ENCODE measurements around the gene ARHGEF4. TPM values are rescaled to one million over a fixed set of nuclear protein-coding genes. Genes with fewer than 3 reads are reported as not detected.

The ARHGEF4 gene
- 1 to 10 TPM; 1.8 to 5.2 (median 2.9) TPM for total RNA-seq
- 2.8 TPM for polyA plus RNA-seq
- long read RNA-seq, donor 1, partial matches to known transcripts: 4 of 9 reads
- long read RNA-seq, donor 1, other reads (novel, unspliced or antisense): 5 of 9 reads
- long read RNA-seq, donor 2, partial matches to known transcripts: 3 of 10 reads
- long read RNA-seq, donor 2, other reads (novel, unspliced or antisense): 7 of 10 reads
- long read RNA-seq, donor 3, partial matches to known transcripts: 2 of 2 reads
- long read RNA-seq, donor 3, other reads (novel, unspliced or antisense): 0 of 2 reads
- long read RNA-seq, donor 4, partial matches to known transcripts: 4 of 13 reads
- long read RNA-seq, donor 4, other reads (novel, unspliced or antisense): 9 of 13 reads

DNA sequence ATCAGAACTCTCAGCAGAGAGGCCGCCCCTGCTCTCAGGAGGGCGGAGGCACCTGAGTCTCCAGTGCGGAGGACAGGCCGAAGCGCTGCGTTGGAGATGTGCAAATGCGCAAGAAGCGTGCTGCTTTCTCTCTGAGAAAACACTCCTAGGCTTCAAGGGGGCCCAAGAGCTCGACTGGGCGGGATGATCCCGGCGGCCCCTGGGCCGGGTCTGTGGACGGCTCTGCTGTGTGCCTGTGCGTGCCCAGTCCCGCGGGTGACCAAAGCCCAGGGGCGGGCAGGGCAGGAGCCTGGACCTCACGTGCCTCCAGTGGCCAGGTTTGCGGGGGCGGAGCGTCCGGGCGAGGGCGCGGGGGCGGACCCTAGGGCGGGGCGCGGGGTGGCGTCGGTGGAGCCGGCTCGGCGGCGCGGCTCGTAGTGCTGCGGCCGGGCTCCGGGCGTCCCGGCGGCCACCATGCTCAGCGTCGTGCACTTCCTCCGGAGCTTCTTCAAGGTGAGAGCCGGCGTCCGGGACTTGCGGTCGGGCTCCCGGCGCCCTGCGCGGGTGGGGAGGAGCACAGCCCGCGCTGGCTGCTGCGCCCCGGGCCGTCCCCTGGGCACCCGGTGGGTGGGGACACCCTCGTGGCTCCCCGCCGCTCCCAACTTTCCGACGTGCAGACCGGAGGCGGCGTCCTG is at the start of gene ARHGEF4:
TSS of gene ARHGEF4 (plus strand) at position 414 of the 674 bp plus-strand sequence. CDS start at position 454, 40 bp downstream.
- 5% methylated on average over 70 of the region's 70 CpGs for WGBS
- no peak within 1 kb of the TSS for H3K27ac ChIP-seq (ENCODE audit: low read length)
- no peaks in the 10 kb centered on the region for H3K27me3 ChIP-seq (ENCODE audit: control insufficient read depth, insufficient read depth)
- no peaks in the 10 kb centered on the region for H3K4me1 ChIP-seq (ENCODE audit: control insufficient read depth, insufficient read depth, low read length)
- ATAC-seq: peak; percentile 66 to 67
- DNase-seq: peak in 1 of 3 donors; percentile 66
- intact Hi-C loops (cut with DNase I): no loop called here
- no peaks in the 10 kb centered on the region for H3K9me3 ChIP-seq (ENCODE audit: control insufficient read depth, low read length)
- peak within 1 kb of the TSS; percentile 43 for H3K4me3 ChIP-seq (ENCODE audit: low read length)

GRCh38 chr2:130787841-130788240 is 48.9 kb upstream of the ARHGEF4 start:
- 86% methylated on average over 17 of the region's 17 CpGs for WGBS
- no peak for DNase-seq
- H3K4me1 ChIP-seq (ENCODE audit: control insufficient read depth, insufficient read depth, low read length): no peaks in the 10 kb centered on the region
- ATAC-seq: no peak
- H3K27me3 ChIP-seq (ENCODE audit: control insufficient read depth, insufficient read depth): no peaks in the 10 kb centered on the region
- H3K4me3 ChIP-seq (ENCODE audit: low read length): no peak overlapping the region
- no peaks in the 10 kb centered on the region for H3K9me3 ChIP-seq (ENCODE audit: control insufficient read depth, low read length)
- intact Hi-C loops (cut with DNase I): no loop called here
- H3K27ac ChIP-seq (ENCODE audit: low read length): no peak overlapping the region

GRCh38 chr2:130790312-130790711 is 46.4 kb upstream of the ARHGEF4 start:
- 86% methylated on average over 2 of the region's 2 CpGs for WGBS
- Histone ChIP-seq H3K4me1 (ENCODE audit: control insufficient read depth, insufficient read depth, low read length) (no peaks in the 10 kb centered on the region), H3K27me3 (ENCODE audit: control insufficient read depth, insufficient read depth) (no peaks in the 10 kb centered on the region), H3K9me3 (ENCODE audit: control insufficient read depth, low read length) (no peaks in the 10 kb centered on the region), H3K27ac (ENCODE audit: low read length) (no peak overlapping the region), H3K4me3 (ENCODE audit: low read length) (no peak overlapping the region)
- intact Hi-C loops (cut with DNase I): no loop called here
- no peak for DNase-seq
- ATAC-seq: no peak

DNA sequence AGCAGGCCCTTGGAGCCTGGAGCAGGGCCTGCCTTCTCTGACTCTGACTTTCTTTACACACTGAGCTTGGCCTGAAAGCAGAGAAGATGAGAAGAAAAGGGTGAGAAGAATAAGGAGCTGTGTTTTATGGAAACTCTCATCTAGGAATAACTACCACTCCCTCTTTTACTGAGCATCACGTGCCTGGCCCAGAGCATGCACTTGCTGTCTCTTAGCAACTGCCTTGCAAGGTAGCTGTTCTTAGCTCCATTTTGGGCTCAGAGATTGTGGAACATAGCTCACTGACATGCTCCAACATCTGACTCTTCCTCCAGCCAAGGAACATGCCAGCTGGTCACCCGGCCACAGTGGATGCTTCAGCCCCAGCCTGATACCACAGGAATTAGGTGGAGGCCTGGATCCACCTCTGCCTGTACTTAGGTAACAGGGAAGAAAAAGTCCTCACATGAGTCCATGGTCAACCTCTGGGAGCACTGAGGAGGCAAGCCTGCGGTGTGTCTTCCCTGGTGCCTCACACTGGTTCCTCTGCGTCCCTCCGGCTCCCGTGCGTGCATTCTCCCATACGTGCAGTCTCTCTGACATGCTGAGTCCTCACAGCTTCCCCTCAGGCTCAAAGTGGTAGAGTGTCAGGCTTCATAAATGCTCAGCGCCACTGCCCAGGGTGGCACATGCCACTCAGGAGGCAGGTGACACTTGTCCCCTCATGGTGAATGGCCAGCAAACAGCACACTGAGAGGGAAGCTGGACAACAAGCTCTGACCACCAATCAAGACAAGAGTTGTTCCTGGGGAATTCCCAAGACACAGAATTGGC is 45.7 kb upstream of the ARHGEF4 start:
- Histone ChIP-seq H3K4me3 (ENCODE audit: low read length) (no peak overlapping the region), H3K27me3 (ENCODE audit: control insufficient read depth, insufficient read depth) (no peaks in the 10 kb centered on the region), H3K9me3 (ENCODE audit: control insufficient read depth, low read length) (no peaks in the 10 kb centered on the region), H3K27ac (ENCODE audit: low read length) (no peak overlapping the region), H3K4me1 (ENCODE audit: control insufficient read depth, insufficient read depth, low read length) (no peaks in the 10 kb centered on the region)
- 83% methylated on average over 9 of the region's 9 CpGs for WGBS
- no peak for ATAC-seq
- intact Hi-C loops (cut with DNase I): no loop called here
- no peak for DNase-seq

- Histone ChIP-seq H3K27me3 (ENCODE audit: control insufficient read depth, insufficient read depth) (no peaks in the 10 kb centered on the region), H3K4me1 (ENCODE audit: control insufficient read depth, insufficient read depth, low read length) (no peaks in the 10 kb centered on the region), H3K4me3 (ENCODE audit: low read length) (no peak overlapping the region), H3K27ac (ENCODE audit: low read length) (no peak overlapping the region), H3K9me3 (ENCODE audit: control insufficient read depth, low read length) (no peaks in the 10 kb centered on the region)
- 48% methylated on average over 4 of the region's 4 CpGs for whole genome bisulfite sequencing
- intact Hi-C loops (cut with DNase I): no loop called here
- ATAC-seq (no peak), DNase-seq (no peak)
Observed at GRCh38 chr2:130791617-130791939, 45.1 kb upstream of the ARHGEF4 start.

DNA sequence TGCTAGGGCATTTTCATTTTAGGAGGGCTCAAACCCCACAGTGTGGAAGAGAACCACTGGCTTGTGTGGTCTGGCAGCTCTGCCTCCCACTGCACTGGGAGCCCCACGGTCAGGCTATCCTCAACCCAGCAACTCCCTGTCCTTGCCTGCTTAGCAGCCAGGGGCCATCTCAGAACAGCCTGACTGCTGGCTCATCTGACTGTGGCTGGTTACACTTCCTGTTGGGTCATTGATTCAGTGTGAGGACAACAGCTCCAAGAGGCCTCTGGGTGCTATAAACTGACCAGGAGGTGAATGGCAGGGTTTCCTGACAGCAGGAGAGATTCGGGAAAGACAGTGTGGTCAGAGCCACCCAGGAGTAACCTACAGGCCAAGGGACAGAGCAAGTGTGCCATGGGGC is 41.3 kb upstream of the ARHGEF4 start:
- Histone ChIP-seq H3K9me3 (ENCODE audit: control insufficient read depth, low read length) (no peaks in the 10 kb centered on the region), H3K4me1 (ENCODE audit: control insufficient read depth, insufficient read depth, low read length) (no peaks in the 10 kb centered on the region), H3K4me3 (ENCODE audit: low read length) (no peak overlapping the region), H3K27me3 (ENCODE audit: control insufficient read depth, insufficient read depth) (no peaks in the 10 kb centered on the region), H3K27ac (ENCODE audit: low read length) (no peak overlapping the region)
- intact Hi-C loops (cut with DNase I): loop anchor here (5.0 kb wide), 3 partner anchors 77 to 127 kb away; no protein-coding TSS in a partner anchor
- ATAC-seq (no peak), DNase-seq (no peak)
- WGBS: 58% methylated on average over 2 of the region's 2 CpGs

DNA sequence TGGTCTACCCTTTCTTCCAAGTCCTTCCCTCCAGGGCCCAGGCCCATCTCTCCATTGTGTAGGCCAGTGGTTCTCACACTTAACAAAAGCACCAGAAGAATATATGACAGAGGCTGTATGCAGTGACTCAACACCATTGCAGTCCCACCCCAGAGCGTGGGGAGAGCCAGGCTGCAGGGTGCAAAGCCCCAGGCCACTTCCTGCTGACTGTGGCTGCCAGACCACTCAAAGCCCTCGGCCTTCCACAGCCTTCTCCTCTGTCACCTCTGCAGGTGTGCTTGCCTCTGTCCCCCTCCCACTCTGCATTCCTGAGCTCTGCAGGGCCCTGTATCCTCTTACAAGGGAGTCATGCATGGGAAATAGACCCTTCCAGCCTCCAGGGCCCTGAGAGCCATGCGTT is 40.4 kb upstream of the ARHGEF4 start:
- intact Hi-C loops (cut with DNase I): loop anchor here (2.0 to 5.0 kb wide), 4 partner anchors 76 to 126 kb away; no protein-coding TSS in a partner anchor
- no peak for DNase-seq
- H3K27me3 ChIP-seq (ENCODE audit: control insufficient read depth, insufficient read depth): no peaks in the 10 kb centered on the region
- no peaks in the 10 kb centered on the region for H3K4me1 ChIP-seq (ENCODE audit: control insufficient read depth, insufficient read depth, low read length)
- no peak overlapping the region for H3K27ac ChIP-seq (ENCODE audit: low read length)
- H3K4me3 ChIP-seq (ENCODE audit: low read length): no peak overlapping the region
- no peaks in the 10 kb centered on the region for H3K9me3 ChIP-seq (ENCODE audit: control insufficient read depth, low read length)
- ATAC-seq: no peak
- 72% methylated on average over 3 of the region's 3 CpGs for WGBS

DNA sequence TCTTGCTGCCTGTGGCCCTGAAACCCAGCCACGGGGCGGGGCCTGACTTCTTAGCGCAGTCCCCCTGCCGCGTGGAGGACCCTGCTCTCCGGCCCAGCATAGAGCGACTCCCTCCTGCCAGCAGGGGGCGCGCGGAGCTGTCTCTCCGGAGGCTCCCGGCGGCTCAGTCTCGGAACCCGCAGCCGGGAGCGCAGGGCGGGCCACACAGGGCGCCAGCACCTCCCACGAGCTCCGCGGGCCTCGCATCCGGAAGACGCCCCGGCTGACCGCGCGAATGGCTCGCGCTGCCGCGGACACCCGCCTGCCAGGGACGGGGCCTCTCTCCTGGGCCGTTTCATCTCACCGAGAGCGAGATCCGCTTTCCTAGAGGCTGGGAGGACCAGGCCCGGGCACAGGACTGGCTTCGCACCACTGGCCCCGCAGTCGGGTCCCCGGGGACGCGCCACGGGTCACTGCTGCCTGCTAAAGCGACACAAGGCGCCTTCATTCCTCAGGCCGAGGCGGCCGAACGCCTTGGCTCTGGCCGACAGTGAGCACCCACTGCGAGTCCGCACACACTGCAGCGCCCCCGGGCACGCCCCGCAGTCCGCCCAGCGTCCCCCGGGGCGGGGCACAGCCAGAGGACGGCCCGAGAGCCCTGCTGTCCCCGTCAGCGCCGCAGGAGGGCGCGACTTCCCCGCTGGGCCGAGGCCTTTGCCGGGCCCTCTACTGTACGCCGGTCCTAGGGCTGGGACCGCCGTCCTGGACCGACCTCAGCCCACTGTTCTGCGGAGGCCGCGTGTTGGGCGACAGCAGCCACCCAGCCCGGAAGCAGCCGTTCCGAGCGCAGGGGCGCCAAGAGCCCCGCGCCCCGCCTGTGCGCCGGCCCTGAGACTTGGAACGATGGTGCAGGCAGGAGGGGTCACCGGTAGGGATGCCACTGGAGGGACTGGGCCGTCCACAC is 39.0 kb upstream of the ARHGEF4 start:
- DNase-seq (peak; percentile 94 to 97 (median 96)), ATAC-seq (peak; percentile 97 to 98)
- H3K27me3 ChIP-seq (ENCODE audit: control insufficient read depth, insufficient read depth): no peaks in the 10 kb centered on the region
- no peaks in the 10 kb centered on the region for H3K4me1 ChIP-seq (ENCODE audit: control insufficient read depth, insufficient read depth, low read length)
- intact Hi-C loops (cut with DNase I): loop anchor here (2.0 to 5.0 kb wide), 4 partner anchors 75 to 125 kb away; no protein-coding TSS in a partner anchor
- no peaks in the 10 kb centered on the region for H3K9me3 ChIP-seq (ENCODE audit: control insufficient read depth, low read length)
- H3K4me3 ChIP-seq (ENCODE audit: low read length): peak overlapping the region; percentile 61
- H3K27ac ChIP-seq (ENCODE audit: low read length): peak overlapping the region; percentile 38
- under 1% methylated on average over 96 of the region's 96 CpGs for WGBS

- H3K27me3 ChIP-seq (ENCODE audit: control insufficient read depth, insufficient read depth): no peaks in the 10 kb centered on the region
- peak overlapping the region; percentile 61 for H3K4me3 ChIP-seq (ENCODE audit: low read length)
- DNase-seq (peak; percentile 48 to 80 (median 77)), ATAC-seq (peak; percentile 17 to 45)
- no peaks in the 10 kb centered on the region for H3K4me1 ChIP-seq (ENCODE audit: control insufficient read depth, insufficient read depth, low read length)
- intact Hi-C loops (cut with DNase I): loop anchor here (5.0 kb wide), 3 partner anchors 74 to 124 kb away; no protein-coding TSS in a partner anchor
- WGBS: 15% methylated on average over 30 of the region's 30 CpGs
- no peak overlapping the region for H3K27ac ChIP-seq (ENCODE audit: low read length)
- H3K9me3 ChIP-seq (ENCODE audit: control insufficient read depth, low read length): no peaks in the 10 kb centered on the region
Observed at GRCh38 chr2:130798472-130799218, 38.1 kb upstream of the ARHGEF4 start.

All from right cardiac atrium (tissue), 5 donors.